Fibroblast of lung (primary cell): Measurements from ENCODE around the gene PDE6A. TPM values are rescaled to one million over a fixed set of nuclear protein-coding genes. Genes with fewer than 3 reads are reported as not detected.

Experiments
- DNase-seq, 2 donors: peaks; one replicate each; pipeline versions ENCODE4 v3.0.0 to v3.0.0-alpha.2; 2010; ENCODE audit warnings: low read depth in 2 of 2
- H2AFZ ChIP-seq: 2 replicates; pipeline ENCODE4 v1.5.1; 2012; ENCODE audit warnings: low read length, control low read depth, inconsistent platforms
- H3K27ac ChIP-seq: 2 replicates; pipeline ENCODE4 v1.5.1; 2011; ENCODE audit warnings: low read length, control low read depth; ENCODE audit not compliant: insufficient read depth
- H3K27me3 ChIP-seq: 2 replicates; pipeline ENCODE4 v1.5.1; 2011; ENCODE audit warnings: mild to moderate bottlenecking, low read length; ENCODE audit not compliant: control insufficient read depth, insufficient read depth
- H3K36me3 ChIP-seq: 2 replicates; pipeline ENCODE4 v1.5.1; 2011; ENCODE audit warnings: low read length; ENCODE audit not compliant: control insufficient read depth, insufficient read depth
- H3K4me1 ChIP-seq: 2 replicates; pipeline ENCODE4 v1.5.1; 2011; ENCODE audit warnings: low read length; ENCODE audit not compliant: control insufficient read depth, insufficient read depth; ENCODE audit errors: extremely low read depth
- H3K4me2 ChIP-seq: 2 replicates; pipeline ENCODE4 v1.5.1; 2011; ENCODE audit warnings: low read length, control low read depth; ENCODE audit not compliant: insufficient read depth; ENCODE audit errors: extremely low read depth
- H3K4me3 ChIP-seq, 4 experiments: fragments of 200-600 bp in 1 of 4; sonication (generic) in 1 of 4; replicated peaks in 1 of 4; 2 replicates each; pipeline ENCODE4 v1.5.1; 2011 to 2016; ENCODE audit warnings: low read length in 4 of 4, low read depth in 3 of 4, mild to moderate bottlenecking in 3 of 4, control low read depth in 2 of 4, inconsistent platforms in 1 of 4, mixed read lengths in 1 of 4; ENCODE audit not compliant: insufficient read depth in 1 of 4; ENCODE audit errors: control extremely low read depth in 1 of 4
- H3K79me2 ChIP-seq: 2 replicates; pipeline ENCODE4 v1.5.1; 2012; ENCODE audit warnings: mild to moderate bottlenecking, low read length, inconsistent platforms; ENCODE audit not compliant: control insufficient read depth, insufficient read depth
- H3K9ac ChIP-seq: 2 replicates; pipeline ENCODE4 v1.5.1; 2011; ENCODE audit warnings: mild to moderate bottlenecking, low read length, control low read depth; ENCODE audit not compliant: insufficient read depth
- H3K9me3 ChIP-seq: 2 replicates; pipeline ENCODE4 v1.5.1; 2012; ENCODE audit warnings: low read depth, low read length; ENCODE audit not compliant: control insufficient read depth, insufficient read depth
- H4K20me1 ChIP-seq: 2 replicates; pipeline ENCODE4 v1.5.1; 2011; ENCODE audit warnings: low read length; ENCODE audit not compliant: control insufficient read depth, insufficient read depth; ENCODE audit errors: extremely low read depth
- EZH2 ChIP-seq: IDR thresholded peaks from 2 replicates; pipeline ENCODE4 v1.5.1; 2012; ENCODE audit warnings: low read length, control low read depth, mild to moderate bottlenecking; ENCODE audit errors: missing control alignments
- polyA plus RNA-seq, 2 donors: library from polyadenylated mRNA; depleted of rRNA in 1 of 2; stranded (reverse) in 1 of 2; unstranded in 1 of 2; fragments of >200 nt; gene quantifications; 2 replicates each; pipeline ENCODE4 v1.2.1, GENCODE V29; 2011 to 2012; ENCODE audit warnings: missing spikeins in 1 of 2
- total RNA-seq: library from RNA; depleted of rRNA; stranded (reverse); fragments of >200 nt; gene quantifications from 2 replicates; pipeline ENCODE4 v1.2.1, GENCODE V29; 2014
- TF ChIP-seq, protein P1 (sequence below), 2 donors: IDR thresholded peaks in 1 of 2; conservative IDR thresholded peaks in 1 of 2; 1 replicate in 1 of 2; 2 replicates in 1 of 2; pipeline ENCODE4 v1.5.1; 2011 to 2012; ENCODE audit warnings: low read length in 2 of 2, control low read depth in 1 of 2, inconsistent platforms in 1 of 2, low read depth in 1 of 2, mild to moderate bottlenecking in 1 of 2

PDE6A gene
- total and polyA plus RNA-seq, 2 donors (not counting 1 experiment from before 2014, with no cell fraction given): under 0.01 TPM; not detected in 1

DNA sequence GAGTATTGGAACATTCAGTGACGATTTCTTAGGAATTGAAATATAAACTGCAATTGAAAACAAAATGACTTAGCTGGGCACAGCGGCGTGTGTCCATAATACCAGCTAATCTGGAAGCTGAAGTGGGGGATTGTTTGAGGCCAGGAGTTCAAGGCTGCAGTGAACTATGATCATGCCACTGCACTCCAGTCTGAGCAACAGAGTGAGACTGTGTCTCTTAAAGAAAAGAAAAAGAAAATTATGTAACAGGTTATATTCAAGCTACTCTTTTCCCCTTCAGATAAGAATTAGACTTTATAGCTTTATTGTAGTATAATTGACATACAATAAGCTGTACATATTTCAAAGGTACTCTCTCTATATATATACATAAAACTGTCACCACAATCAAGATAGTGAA lies 22.4 kb upstream of the PDE6A start:
- Histone ChIP-seq H4K20me1 (no peaks in the 10 kb centered on the region), H3K4me3 (no peak overlapping the region), H3K9me3 (no peaks in the 10 kb centered on the region), H3K27me3 (no peaks in the 10 kb centered on the region), H3K4me2 (no peak overlapping the region), H3K79me2 (no peaks in the 10 kb centered on the region), H3K27ac (no peak overlapping the region), H2AFZ (no peak overlapping the region), H3K36me3 (no peaks in the 10 kb centered on the region), H3K4me1 (no peaks in the 10 kb centered on the region), H3K9ac (no peak overlapping the region)
- no peak for TF ChIP-seq EZH2
- TF ChIP-seq, protein P1, sequence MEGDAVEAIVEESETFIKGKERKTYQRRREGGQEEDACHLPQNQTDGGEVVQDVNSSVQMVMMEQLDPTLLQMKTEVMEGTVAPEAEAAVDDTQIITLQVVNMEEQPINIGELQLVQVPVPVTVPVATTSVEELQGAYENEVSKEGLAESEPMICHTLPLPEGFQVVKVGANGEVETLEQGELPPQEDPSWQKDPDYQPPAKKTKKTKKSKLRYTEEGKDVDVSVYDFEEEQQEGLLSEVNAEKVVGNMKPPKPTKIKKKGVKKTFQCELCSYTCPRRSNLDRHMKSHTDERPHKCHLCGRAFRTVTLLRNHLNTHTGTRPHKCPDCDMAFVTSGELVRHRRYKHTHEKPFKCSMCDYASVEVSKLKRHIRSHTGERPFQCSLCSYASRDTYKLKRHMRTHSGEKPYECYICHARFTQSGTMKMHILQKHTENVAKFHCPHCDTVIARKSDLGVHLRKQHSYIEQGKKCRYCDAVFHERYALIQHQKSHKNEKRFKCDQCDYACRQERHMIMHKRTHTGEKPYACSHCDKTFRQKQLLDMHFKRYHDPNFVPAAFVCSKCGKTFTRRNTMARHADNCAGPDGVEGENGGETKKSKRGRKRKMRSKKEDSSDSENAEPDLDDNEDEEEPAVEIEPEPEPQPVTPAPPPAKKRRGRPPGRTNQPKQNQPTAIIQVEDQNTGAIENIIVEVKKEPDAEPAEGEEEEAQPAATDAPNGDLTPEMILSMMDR (conservative IDR thresholded peaks at IDR 0.05 in 1 of 2, IDR thresholded peaks at IDR 0.05 in 1 of 2; ENCODE audit: low read depth in 1 of 2, low read length in 2 of 2): no peak
- DNase-seq: no peak

- H3K4me2 ChIP-seq: no peak overlapping the region
- H4K20me1 ChIP-seq: no peaks in the 10 kb centered on the region
- peaks cover 5% of the 10 kb centered on the region for H3K4me1 ChIP-seq
- no peak overlapping the region for H3K4me3 ChIP-seq
- H3K27ac ChIP-seq: no peak overlapping the region
- no peaks in the 10 kb centered on the region for H3K9me3 ChIP-seq
- H3K36me3 ChIP-seq: no peaks in the 10 kb centered on the region
- H3K27me3 ChIP-seq: no peaks in the 10 kb centered on the region
- H3K9ac ChIP-seq: no peak overlapping the region
- no peaks in the 10 kb centered on the region for H3K79me2 ChIP-seq
- no peak overlapping the region for H2AFZ ChIP-seq
- no peak for DNase-seq
- TF ChIP-seq, protein P1 (conservative IDR thresholded peaks at IDR 0.05 in 1 of 2, IDR thresholded peaks at IDR 0.05 in 1 of 2; ENCODE audit: low read depth in 1 of 2, low read length in 2 of 2): no peak
- no peak for TF ChIP-seq EZH2
Observed at GRCh38 chr5:149963729-149964128, 19.1 kb upstream of the PDE6A start.

GRCh38 chr5:149962601-149963300 lies 18.2 kb upstream of the PDE6A start:
- no peak for TF ChIP-seq EZH2
- TF ChIP-seq, protein P1 (conservative IDR thresholded peaks at IDR 0.05 in 1 of 2, IDR thresholded peaks at IDR 0.05 in 1 of 2; ENCODE audit: low read depth in 1 of 2, low read length in 2 of 2): no peak
- Histone ChIP-seq H3K27me3 (no peaks in the 10 kb centered on the region), H3K9me3 (no peaks in the 10 kb centered on the region), H3K4me2 (no peak overlapping the region), H3K27ac (no peak overlapping the region), H2AFZ (no peak overlapping the region), H3K4me3 (no peak overlapping the region), H3K79me2 (no peaks in the 10 kb centered on the region), H3K4me1 (peaks cover 5% of the 10 kb centered on the region), H4K20me1 (no peaks in the 10 kb centered on the region), H3K36me3 (no peaks in the 10 kb centered on the region), H3K9ac (no peak overlapping the region)
- no peak for DNase-seq
